Fibroblast of upper back skin (primary cell): ENCODE data around the gene HPX.

Experiments
- DNase-seq: peaks from one replicate; pipeline ENCODE4 v3.0.0-alpha.2; 2013

The HPX gene

GRCh38 chr11:6440906-6441358 lies at the start of gene HPX:
TSS of gene HPX (minus strand) at chr11:6440987. CDS start at chr11:6440963, 24 bp downstream.
- DNase-seq: no peak

GRCh38 chr11:6489306-6489705 lies 48.5 kb upstream of the HPX start:
- no peak for DNase-seq

DNA sequence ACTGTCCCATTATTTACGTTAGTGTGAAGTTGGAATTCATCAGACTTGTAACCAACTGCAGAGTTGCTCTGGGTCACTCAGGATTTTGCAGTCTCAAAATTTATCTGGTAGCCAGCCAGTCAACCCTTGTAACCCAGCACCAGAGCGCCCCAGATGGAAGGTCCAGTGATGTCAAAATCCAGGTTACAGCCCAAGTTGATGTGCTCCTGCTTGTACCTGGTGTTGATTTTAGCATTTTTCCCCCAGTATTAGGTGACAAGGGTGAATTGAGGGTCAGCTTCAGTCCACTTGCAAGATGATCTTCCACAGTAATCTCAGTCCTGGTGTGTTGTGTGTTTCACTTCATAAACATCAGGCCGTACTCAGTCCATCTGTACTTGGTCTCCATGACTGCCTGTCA lies 48.0 kb upstream of the HPX start:
- no peak for DNase-seq

DNA sequence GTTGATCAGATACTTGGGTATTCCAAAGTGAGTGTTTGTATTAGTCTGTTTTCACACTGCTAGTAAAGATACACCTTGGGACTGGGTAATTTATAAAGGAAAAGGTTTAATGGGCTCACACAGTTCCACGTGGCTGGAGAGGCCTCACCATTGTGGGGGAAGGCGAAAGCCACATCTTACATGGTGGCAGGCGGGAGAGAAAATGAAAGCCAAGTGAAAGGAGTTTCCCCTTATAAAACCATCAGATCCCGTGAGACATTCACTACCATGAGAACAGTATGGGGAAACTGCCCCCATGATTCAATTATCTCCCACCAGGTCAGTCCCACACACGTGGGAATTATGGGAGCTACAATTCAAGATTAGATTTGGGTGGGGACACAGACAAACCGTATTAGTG lies 47.6 kb upstream of the HPX start:
- DNase-seq: no peak

- no peak for DNase-seq
Measured at GRCh38 chr11:6486938-6487337, 46.2 kb upstream of the HPX start.

DNA sequence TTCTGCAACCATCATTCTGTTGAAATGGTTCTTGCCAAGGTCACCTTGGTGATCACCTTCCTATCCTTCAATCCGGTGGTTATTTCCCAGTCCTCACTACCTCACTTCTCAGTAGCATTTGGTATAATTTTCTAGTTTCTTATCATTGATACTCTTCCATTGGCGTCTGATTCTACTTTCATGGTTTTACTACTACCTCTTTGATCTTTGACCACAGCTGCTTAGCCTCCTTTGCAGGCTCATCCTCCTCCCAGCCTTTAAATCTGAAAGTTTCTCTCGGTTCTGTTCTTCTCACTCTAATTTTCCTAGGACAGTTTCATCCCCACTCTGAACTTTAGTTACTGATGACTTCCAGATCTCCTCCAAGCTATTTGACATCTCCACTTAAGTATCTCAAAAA lies 45.5 kb upstream of the HPX start:
- no peak for DNase-seq

GRCh38 chr11:6485661-6486060 lies 44.9 kb upstream of the HPX start:
- no peak for DNase-seq

- DNase-seq: no peak
Measured at GRCh38 chr11:6483015-6483414, 42.2 kb upstream of the HPX start.

DNA sequence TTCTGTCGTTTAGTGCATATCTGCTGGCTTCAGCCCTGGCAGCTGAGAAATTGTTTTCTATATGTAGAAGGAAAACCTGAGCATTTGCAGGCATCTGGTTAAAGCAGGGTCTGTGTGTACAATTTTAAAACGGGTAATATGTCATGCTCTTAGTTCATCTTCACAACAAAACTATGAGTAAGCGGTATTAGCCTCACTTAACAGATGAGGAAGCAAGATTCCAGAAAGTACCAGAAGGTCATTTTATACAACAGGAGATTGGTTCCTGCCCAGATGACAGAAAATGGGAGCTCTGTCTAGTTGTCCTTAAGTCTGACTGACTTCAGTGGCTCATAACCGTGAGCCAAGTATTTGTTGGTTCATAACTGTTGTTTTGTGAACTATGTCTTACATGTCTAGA lies 41.7 kb upstream of the HPX start:
- no peak for DNase-seq

DNA sequence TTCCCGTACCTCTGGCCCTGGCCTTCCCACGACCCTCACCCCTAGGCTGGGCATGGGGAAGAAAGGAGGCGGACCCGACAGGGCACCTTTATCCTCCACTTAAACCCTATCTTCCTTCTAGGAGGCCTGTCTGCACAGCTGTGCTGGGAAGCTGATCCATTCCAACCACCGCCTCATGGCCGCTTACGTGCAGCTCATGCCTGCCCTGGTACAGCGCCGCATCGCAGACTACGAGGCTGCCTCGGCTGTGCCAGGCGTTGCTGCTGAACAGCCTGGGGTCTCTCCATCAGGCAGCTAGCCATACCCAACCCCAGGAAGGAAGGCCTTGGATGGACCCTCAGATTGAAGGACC lies 41.1 kb upstream of the HPX start:
- DNase-seq: no peak

DNA sequence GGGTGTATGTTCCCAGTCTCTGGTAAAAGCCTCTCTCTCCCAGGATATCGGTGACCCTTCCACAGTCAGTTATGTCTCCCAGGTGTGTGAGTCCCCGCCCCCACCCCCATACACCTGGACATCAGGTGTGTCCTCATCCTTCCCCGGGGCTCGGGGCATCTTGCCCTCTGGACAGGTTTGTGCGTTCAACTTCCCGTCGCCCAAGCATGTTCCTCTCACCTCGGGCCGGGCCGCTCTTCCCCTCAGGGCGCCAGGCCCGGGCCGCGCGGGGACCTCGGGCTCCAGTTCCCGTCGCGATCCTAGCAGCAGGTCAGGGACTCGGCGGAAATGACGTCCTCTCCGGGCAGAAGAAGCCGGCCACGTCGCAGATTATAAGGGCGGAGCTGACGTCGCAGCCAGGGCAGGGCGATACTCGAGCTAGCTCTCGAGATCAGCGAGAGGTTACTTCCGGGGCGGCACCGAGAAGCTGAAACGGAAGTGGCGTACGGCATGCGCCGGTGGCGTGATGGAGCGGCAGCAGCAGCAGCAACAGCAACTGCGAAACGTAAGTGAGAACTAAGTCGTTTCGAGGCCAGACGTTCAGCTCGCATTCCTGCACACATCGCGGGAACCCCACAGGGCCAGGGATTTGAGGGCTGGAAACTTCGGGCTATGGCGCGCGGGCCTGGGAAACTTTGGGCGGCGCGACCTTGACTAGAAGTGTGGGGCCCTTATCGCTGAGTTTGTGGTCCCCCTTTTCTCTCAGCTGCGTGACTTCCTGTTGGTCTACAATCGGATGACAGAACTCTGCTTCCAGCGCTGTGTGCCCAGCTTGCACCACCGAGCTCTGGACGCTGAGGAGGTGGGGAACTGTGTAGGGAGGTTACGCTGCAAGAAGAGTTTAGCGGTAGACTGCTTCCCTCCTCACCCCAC lies 40.5 kb upstream of the HPX start, which contains the start of the genes ARFIP2 and TIMM10B:
TSS of gene ARFIP2 (minus strand) at position 320 of the 912 bp plus-strand sequence. CDS start 910 bp downstream, outside the sequence.
TSS of gene TIMM10B (plus strand) at position 490 of the 912 bp plus-strand sequence. CDS start at position 506, 16 bp downstream.
- DNase-seq: peak; percentile 98

DNA sequence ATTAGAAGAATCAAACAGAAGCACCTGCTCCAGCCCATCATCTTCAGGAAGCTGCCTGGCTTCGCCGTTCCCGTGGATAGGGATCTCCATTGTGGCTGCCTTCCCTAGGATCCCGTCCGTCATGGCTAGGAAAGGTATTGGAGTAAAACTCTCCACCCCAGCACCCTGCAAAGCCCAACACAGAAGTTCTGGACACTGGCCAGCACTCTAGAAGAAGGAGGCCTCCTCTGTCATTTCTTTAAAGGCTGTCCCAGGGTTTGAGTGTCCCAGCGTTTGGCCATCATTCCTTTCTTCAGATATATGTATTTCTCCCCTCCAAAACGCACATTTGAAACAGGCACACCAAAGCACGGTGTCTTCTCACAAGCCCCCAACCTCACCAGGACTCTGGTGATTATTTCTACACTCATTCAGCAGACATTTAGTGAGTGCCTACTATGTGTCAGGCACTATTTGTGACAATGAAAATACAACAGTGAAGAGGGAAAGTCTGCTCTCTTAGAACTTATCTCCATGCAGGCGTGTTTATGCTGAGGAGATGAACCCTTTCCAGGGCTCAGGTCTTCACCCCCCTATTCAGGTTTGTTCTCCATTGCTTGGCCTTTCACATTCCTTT lies 39.6 kb upstream of the HPX start:
- peak; percentile 14 for DNase-seq

- DNase-seq: no peak
Measured at GRCh38 chr11:6476571-6476970, 35.8 kb upstream of the HPX start.

DNA sequence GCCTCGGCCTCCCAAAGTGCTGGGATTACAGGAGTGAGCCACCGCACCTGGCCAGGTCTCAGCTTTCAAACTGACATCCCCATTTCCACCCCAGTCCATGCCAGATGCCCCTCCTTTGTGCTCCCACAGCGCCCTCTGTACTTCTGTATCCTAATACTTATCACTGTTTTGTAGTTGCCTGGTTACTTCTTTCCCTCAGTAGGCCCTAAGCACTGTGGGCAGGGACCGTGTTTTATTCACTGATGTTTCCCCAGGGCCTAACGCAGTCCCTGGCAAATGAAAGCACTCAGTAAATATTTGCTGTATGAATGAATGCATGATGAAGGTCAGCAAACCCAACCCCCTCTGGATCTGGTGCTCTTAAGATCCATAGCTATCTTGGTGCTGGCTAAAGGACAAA lies 35.1 kb upstream of the HPX start:
- DNase-seq: no peak

- no peak for DNase-seq
Measured at GRCh38 chr11:6474806-6475500, 34.2 kb upstream of the HPX start.

GRCh38 chr11:6474413-6474792 lies 33.6 kb upstream of the HPX start:
- no peak for DNase-seq

DNA sequence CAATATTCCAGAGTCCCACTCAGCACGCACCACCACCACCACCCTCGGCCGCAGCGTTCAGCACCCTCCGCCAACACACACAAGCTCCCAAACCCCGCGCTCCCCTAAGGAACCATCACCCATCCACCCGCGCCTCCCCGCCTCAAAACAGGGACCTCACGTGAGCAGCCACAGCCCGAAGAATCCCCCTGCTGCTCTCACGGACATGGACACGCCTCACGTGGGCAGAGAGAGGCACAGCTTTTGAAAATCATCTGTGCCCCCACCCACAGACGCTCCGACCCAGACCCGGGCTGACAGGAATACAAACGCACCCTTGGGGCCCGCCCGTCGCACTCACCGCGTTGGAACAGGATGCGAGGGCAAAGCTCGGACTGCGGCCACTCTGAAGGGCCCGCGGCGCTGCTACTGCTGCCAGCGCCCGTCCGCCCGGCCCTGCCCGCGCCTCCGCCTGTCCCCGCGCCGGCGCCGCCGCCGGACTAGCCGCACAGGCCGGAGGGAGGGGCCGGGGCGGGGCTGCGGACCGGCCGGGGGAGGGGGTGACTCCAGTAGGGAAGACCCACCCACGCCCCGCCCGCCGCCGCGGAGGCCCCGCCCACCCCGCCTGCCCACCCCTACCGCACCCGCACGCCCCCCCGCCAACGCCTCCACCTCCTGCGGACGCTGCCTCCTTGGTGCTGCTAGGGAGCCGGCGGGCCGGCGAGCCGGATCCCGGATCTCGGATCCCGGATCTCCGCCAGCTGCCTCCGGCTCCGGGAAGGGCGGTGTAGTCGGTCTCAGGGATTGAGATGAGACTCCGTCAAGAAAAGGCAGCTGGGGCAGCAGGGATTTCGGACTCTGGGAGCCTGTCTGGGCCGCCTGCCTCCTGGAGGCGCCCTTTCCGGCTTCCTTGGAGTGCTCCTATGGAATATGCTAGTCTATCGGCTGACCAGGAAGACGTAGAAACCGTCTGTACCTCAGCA lies 32.9 kb upstream of the HPX start, which contains the start of gene TRIM3:
TSS of gene TRIM3 (minus strand) at position 491 of the 962 bp plus-strand sequence. CDS start 8,246 bp downstream, outside the sequence.
- DNase-seq: peak; percentile 88

DNA sequence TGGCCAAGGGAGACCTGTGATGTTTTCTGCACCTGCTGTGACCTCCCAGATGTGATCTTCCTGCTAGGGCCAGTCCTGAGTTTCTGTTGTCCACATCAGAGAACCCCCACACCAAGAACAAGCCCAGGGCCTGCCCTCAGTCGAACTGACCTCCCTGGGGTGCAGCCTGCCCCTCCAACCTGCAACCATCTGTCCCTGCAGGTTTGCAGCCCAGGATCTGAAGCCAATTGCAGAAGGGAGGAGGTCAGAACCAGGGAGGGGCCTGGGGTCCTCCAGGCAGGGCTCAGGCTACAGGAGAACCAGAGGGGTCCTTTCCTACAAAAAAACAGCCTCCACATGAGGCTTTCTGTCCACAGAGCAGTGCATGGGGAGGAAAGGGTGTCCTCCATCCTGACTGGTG lies 32.1 kb upstream of the HPX start:
- no peak for DNase-seq

DNA sequence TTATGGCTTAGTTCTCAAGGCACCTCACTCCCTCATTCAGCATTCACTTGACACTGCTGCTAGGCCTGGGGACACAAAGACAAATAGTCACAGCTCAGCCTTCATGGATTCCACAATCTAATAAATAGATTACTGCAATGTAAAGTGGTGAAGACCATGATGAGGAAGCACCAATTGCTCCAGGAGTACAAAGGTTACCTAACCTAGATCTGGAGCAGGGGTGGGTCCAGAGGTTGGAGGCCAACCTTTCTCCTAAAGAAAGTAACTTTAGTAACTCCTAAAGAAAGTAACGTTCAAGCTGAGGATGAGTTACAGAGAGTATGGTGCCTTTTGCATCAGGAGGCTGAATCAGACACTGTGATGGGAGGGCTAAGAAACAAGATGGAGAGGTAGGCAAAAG lies 28.8 kb upstream of the HPX start:
- no peak for DNase-seq

GRCh38 chr11:6468712-6469495 lies 28.1 kb upstream of the HPX start:
- peak; percentile 82 for DNase-seq

- DNase-seq: no peak
Measured at GRCh38 chr11:6459099-6459450, 18.3 kb upstream of the HPX start.
